IMR-90 (cell line): ENCODE measurements around the gene PIGU. TPM values are rescaled to one million over a fixed set of nuclear protein-coding genes. Genes with fewer than 3 reads are reported as not detected.

Experiments
- ATAC-seq: fragments of 200-7000 bp; cut with Tn5 transposase; 2 replicates; pipeline ENCODE4 v1.9.1; 2020; ENCODE audit warnings: low read depth, mild to moderate bottlenecking, moderate library complexity
- BruUV-seq: library from RNA; stranded (reverse); fragments of 400-500 nt; replicated peaks from 2 replicates; lab custom pipeline; 2021; lab: Mats Ljungman, UMichigan
- CTCF ChIA-PET: fragments of 300-600 bp; formaldehyde crosslinking; extraction: SDS; loops from one replicate; lab custom pipeline; 2021; ENCODE audit warnings: antibody characterized with exemption; lab: Yijun Ruan, JAX
- POLR2A ChIA-PET: fragments of 300-600 bp; sonication (Branson Sonifier 250); formaldehyde crosslinking; loops from one replicate; lab custom pipeline; 2022; ENCODE audit warnings: antibody characterized with exemption; ENCODE audit not compliant: unreplicated experiment; lab: Charles Lee
- DNase-seq: peaks from one replicate; pipeline ENCODE4 v3.0.0; 2013
- H2AFZ ChIP-seq: replicated peaks from 2 replicates; pipeline ENCODE3; 2013; ENCODE audit warnings: low read length, mild to moderate bottlenecking; ENCODE audit not compliant: poor library complexity
- H2AK5ac ChIP-seq: 2 replicates; pipeline ENCODE4 v1.6.1; 2013; ENCODE audit warnings: low read depth, low read length, inconsistent platforms
- H2AK9ac ChIP-seq: replicated peaks from 2 replicates; pipeline ENCODE3; 2013; ENCODE audit warnings: mild to moderate bottlenecking, low read depth, low read length, moderate library complexity; ENCODE audit not compliant: poor library complexity
- H2BK120ac ChIP-seq: 2 replicates; pipeline ENCODE4 v1.6.1; 2013; ENCODE audit warnings: low read depth, low read length, inconsistent platforms
- H2BK15ac ChIP-seq: 3 replicates; pipeline ENCODE4 v1.6.1; 2013; ENCODE audit warnings: low read depth, low read length, inconsistent platforms
- H2BK20ac ChIP-seq: 2 replicates; pipeline ENCODE4 v1.6.1; 2013; ENCODE audit warnings: low read depth, mild to moderate bottlenecking, inconsistent platforms, low read length, moderate library complexity
- H2BK5ac ChIP-seq: 2 replicates; pipeline ENCODE4 v1.6.1; 2013; ENCODE audit warnings: mild to moderate bottlenecking, low read depth, low read length, inconsistent platforms; ENCODE audit not compliant: poor library complexity, severe bottlenecking
- H3K14ac ChIP-seq: replicated peaks from 2 replicates; pipeline ENCODE4 v1.6.1; 2013; ENCODE audit warnings: low read depth, low read length, inconsistent platforms
- H3K18ac ChIP-seq: 2 replicates; pipeline ENCODE4 v1.6.1; 2013; ENCODE audit warnings: low read depth, low read length, control low read depth
- H3K23ac ChIP-seq: 2 replicates; pipeline ENCODE4 v1.6.1; 2013; ENCODE audit warnings: low read depth, low read length, inconsistent platforms
- H3K27ac ChIP-seq: 2 replicates; pipeline ENCODE4 v1.5.1; 2013; ENCODE audit warnings: mild to moderate bottlenecking, control low read depth, low read length; ENCODE audit not compliant: insufficient read depth
- H3K27me3 ChIP-seq: 2 replicates; pipeline ENCODE4 v1.6.1; 2013; ENCODE audit warnings: low read length; ENCODE audit not compliant: control insufficient read depth, insufficient read depth
- H3K36me3 ChIP-seq: 2 replicates; pipeline ENCODE4 v1.6.1; 2013; ENCODE audit warnings: low read length, mixed read lengths; ENCODE audit not compliant: control insufficient read depth, insufficient read depth
- H3K4ac ChIP-seq: 2 replicates; pipeline ENCODE4 v1.6.1; 2013; ENCODE audit warnings: low read depth, low read length, inconsistent platforms
- H3K4me1 ChIP-seq: 2 replicates; pipeline ENCODE4 v1.6.1; 2013; ENCODE audit warnings: low read length, mixed read lengths; ENCODE audit not compliant: control insufficient read depth, insufficient read depth
- H3K4me2 ChIP-seq: 2 replicates; pipeline ENCODE4 v1.6.1; 2013; ENCODE audit warnings: low read depth, mild to moderate bottlenecking, control low read depth, low read length, moderate library complexity
- H3K4me3 ChIP-seq: 2 replicates; pipeline ENCODE4 v1.5.1; 2013; ENCODE audit warnings: low read depth, mild to moderate bottlenecking, control low read depth, low read length, moderate library complexity; ENCODE audit not compliant: insufficient read depth
- H3K56ac ChIP-seq: 2 replicates; pipeline ENCODE4 v1.6.1; 2013; ENCODE audit warnings: low read length, inconsistent platforms; ENCODE audit not compliant: insufficient read depth; ENCODE audit errors: extremely low read depth
- H3K79me1 ChIP-seq, 2 experiments: 2 replicates each; pipeline ENCODE4 v1.6.1; 2013; ENCODE audit warnings: low read length in 2 of 2, inconsistent platforms in 1 of 2, low read depth in 1 of 2
- H3K9ac ChIP-seq: 2 replicates; pipeline ENCODE4 v1.6.1; 2013; ENCODE audit warnings: low read depth, low read length, control low read depth
- H3K9me1 ChIP-seq: 2 replicates; pipeline ENCODE4 v1.6.1; 2013; ENCODE audit warnings: low read length, inconsistent platforms; ENCODE audit not compliant: insufficient read depth
- H3K9me3 ChIP-seq: 2 replicates; pipeline ENCODE4 v1.6.1; 2013; ENCODE audit warnings: low read length; ENCODE audit not compliant: control insufficient read depth, insufficient read depth
- H4K20me1 ChIP-seq: 2 replicates; pipeline ENCODE4 v1.6.1; 2013; ENCODE audit warnings: low read length, inconsistent platforms; ENCODE audit not compliant: insufficient read depth
- H4K5ac ChIP-seq: 2 replicates; pipeline ENCODE4 v1.6.1; 2013; ENCODE audit warnings: mild to moderate bottlenecking, low read depth, low read length, control low read depth
- H4K8ac ChIP-seq, 2 experiments: 2 replicates each; pipeline ENCODE4 v1.6.1; 2013; ENCODE audit warnings: low read depth in 2 of 2, low read length in 2 of 2, control low read depth in 1 of 2, inconsistent platforms in 1 of 2
- H4K91ac ChIP-seq: 2 replicates; pipeline ENCODE4 v1.6.1; 2013; ENCODE audit warnings: low read depth, low read length, inconsistent platforms; ENCODE audit not compliant: insufficient read depth
- CEBPB ChIP-seq: IDR thresholded peaks from 2 replicates; pipeline ENCODE4 v1.6.1; 2012; ENCODE audit warnings: low read depth, low read length, improper control_type of control experiment
- CHD1 ChIP-seq: IDR thresholded peaks from 2 replicates; pipeline ENCODE4 v1.6.1; 2012; ENCODE audit warnings: low read depth, low read length, improper control_type of control experiment
- FOS ChIP-seq: fragments of 150-350 bp; IDR thresholded peaks from 2 replicates; pipeline ENCODE4 v1.6.1; 2016; ENCODE audit warnings: low read depth, low read length
- MAFK ChIP-seq: IDR thresholded peaks from 2 replicates; pipeline ENCODE4 v1.6.1; 2012; ENCODE audit warnings: low read depth, low read length, improper control_type of control experiment
- MAZ ChIP-seq: IDR thresholded peaks from 2 replicates; pipeline ENCODE4 v1.6.1; 2012; ENCODE audit warnings: low read depth, mild to moderate bottlenecking, low read length, improper control_type of control experiment, moderate library complexity, borderline replicate concordance
- MXI1 ChIP-seq: IDR thresholded peaks from 2 replicates; pipeline ENCODE4 v1.6.1; 2012; ENCODE audit warnings: low read depth, mild to moderate bottlenecking, low read length, moderate library complexity, borderline replicate concordance
- NFE2L2 ChIP-seq: fragments of 150-350 bp; IDR thresholded peaks from 2 replicates; pipeline ENCODE4 v1.6.1; 2016; ENCODE audit warnings: low read depth, mild to moderate bottlenecking, low read length
- POLR2A ChIP-seq: IDR thresholded peaks from 2 replicates; pipeline ENCODE4 v1.6.1; 2012; ENCODE audit warnings: mild to moderate bottlenecking, low read depth, low read length
- RAD21 ChIP-seq: IDR thresholded peaks from 2 replicates; pipeline ENCODE4 v1.6.1; 2012; ENCODE audit warnings: low read length, improper control_type of control experiment
- RCOR1 ChIP-seq: IDR thresholded peaks from 2 replicates; pipeline ENCODE4 v1.6.1; 2012; ENCODE audit warnings: mild to moderate bottlenecking, low read length, improper control_type of control experiment; ENCODE audit not compliant: insufficient replicate concordance
- RFX5 ChIP-seq: IDR thresholded peaks from 2 replicates; pipeline ENCODE4 v1.8.0; 2012; ENCODE audit warnings: low read depth, mild to moderate bottlenecking, low read length, moderate library complexity
- SMC3 ChIP-seq: fragments of 150-350 bp; IDR thresholded peaks from 2 replicates; pipeline ENCODE4 v1.6.1; 2016; ENCODE audit warnings: low read depth, mild to moderate bottlenecking, antibody characterized with exemption, low read length, moderate library complexity
- WGBS, 2 experiments: methylation state at CpG; one replicate each; pipeline versions ENCODE4 v1.1.5 to v1.1.7; 2013; ENCODE audit warnings: missing lambda C conversion rate in 2 of 2; ENCODE audit not compliant: insufficient read length in 1 of 2; ENCODE audit errors: extremely low coverage in 2 of 2; 5-methylcytosine and 5-hydroxymethylcytosine counted together
- dilution Hi-C: fragments of 300-500 bp; cut with HindIII; formaldehyde crosslinking; loops from one replicate; pipeline ENCODE4 v1.14.3; 2018; ENCODE audit warnings: low sequenced_read_pairs; ENCODE audit not compliant: unreplicated experiment
- in situ Hi-C: fragments of 300-500 bp; cut with MboI; formaldehyde crosslinking; loops from 3 replicates; pipeline ENCODE4 v1.14.3; 2019; ENCODE audit warnings: low sequenced_read_pairs, inconsistent platforms, mixed read lengths
- intact Hi-C: fragments of 100-400 bp; cut with micrococcal nuclease; formaldehyde crosslinking; loops from 2 replicates; pipeline ENCODE4 v1.10.0; 2022
- polyA plus RNA-seq, 3 experiments: library from polyadenylated mRNA; depleted of rRNA; stranded (reverse); fragments of >200 nt; gene quantifications; 2 replicates each; pipeline ENCODE4 v1.2.3, GENCODE V29; 2012; ENCODE audit warnings: low replicate concordance in 1 of 3
- total RNA-seq: library from RNA; depleted of rRNA; stranded (reverse); fragments of >200 nt; gene quantifications from 2 replicates; pipeline ENCODE4 v1.2.3, GENCODE V29; 2012
- TF ChIP-seq, protein P1 (sequence below): fragments of 150-350 bp; IDR thresholded peaks from 2 replicates; pipeline ENCODE4 v1.6.1; 2017; ENCODE audit warnings: mild to moderate bottlenecking, antibody characterized with exemption, low read length, low read depth
- TF ChIP-seq, protein P2 (sequence below): conservative IDR thresholded peaks from 2 replicates; pipeline ENCODE4 v1.5.1; 2012; ENCODE audit warnings: mild to moderate bottlenecking, low read depth, low read length, improper control_type of control experiment
- TF ChIP-seq, protein P3 (sequence below): fragments of 150-350 bp; IDR thresholded peaks from 2 replicates; pipeline ENCODE4 v1.6.1; 2016; ENCODE audit warnings: low read depth, mild to moderate bottlenecking, low read length, moderate library complexity, borderline replicate concordance

The PIGU gene
- total and polyA plus RNA-seq, 2 of the 4 experiments (the other 2 are of a cell fraction), result 11.1 to 31.1 TPM

DNA sequence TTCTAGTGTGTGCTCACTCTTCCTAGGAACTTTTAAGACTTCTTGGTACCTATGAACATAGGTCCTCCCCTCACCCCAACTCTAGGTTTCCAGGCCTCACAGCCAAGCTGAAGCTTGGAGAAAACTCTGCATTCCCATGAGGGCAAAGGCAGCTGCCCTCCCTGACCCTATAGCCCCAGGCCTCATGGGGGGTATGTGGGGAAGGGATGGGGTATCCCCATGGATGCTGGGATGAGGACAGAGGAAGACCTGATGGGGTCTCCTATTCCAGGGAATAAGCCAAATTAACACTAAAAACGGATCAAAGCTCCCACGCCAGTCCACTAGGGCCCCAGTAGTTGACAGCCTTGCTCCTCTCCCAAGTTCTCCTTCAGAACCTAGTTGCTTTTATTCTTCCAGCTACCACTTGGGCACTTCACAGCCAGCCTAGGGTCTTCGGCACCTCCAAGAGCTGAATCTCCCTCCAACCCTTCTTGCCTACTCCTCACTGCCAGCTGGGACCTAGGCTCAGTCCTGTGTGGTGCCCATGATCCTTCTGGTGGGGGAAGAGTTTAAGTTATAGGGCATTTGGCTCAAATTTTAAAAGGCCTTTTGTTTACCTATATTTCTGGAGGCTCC lies 35.0 kb upstream of the PIGU start:
- H3K4me3 ChIP-seq, result no peak overlapping the region
- H3K4ac ChIP-seq, result 0 out of 2 replicates have a peak overlapping the region, but pooled peaks have one; percentile 12
- H2AK9ac ChIP-seq, result peak overlapping the region; percentile 26
- no CpG with 5 or more reads among the region's 3 CpGs for WGBS, 2 experiments
- no peaks in the 10 kb centered on the region for H3K27me3 ChIP-seq
- H4K20me1 ChIP-seq, result peaks cover 24% of the 10 kb centered on the region; the same call in 1 of the 2 replicates
- no peak for ATAC-seq
- no peak overlapping the region for H3K4me2 ChIP-seq
- H2BK120ac ChIP-seq, result 0 out of 2 replicates have a peak overlapping the region, but pooled peaks have one; percentile 10
- ChIA-PET CTCF (no interaction called here), POLR2A (no interaction called here)
- H2BK20ac ChIP-seq, result no peak overlapping the region
- BruUV-seq, result no TSS peak
- no peak overlapping the region for H3K14ac ChIP-seq
- peaks cover 30% of the 10 kb centered on the region for H3K9me1 ChIP-seq
- 0 out of 2 replicates have a peak overlapping the region, but pooled peaks have one; percentile 29 for H3K23ac ChIP-seq
- H2BK15ac ChIP-seq, result no peak overlapping the region
- H3K4me1 ChIP-seq, result peaks cover 18% of the 10 kb centered on the region
- H2AFZ ChIP-seq, result no peak overlapping the region
- H3K36me3 ChIP-seq, result peaks cover 25% of the 10 kb centered on the region
- no peak overlapping the region for H3K9ac ChIP-seq
- dilution Hi-C loops (no loop called here), in situ Hi-C loops (loop anchor here (10.0 kb wide), 1 partner anchor 407 kb away; the partner anchor contains the start of gene AHCY), intact Hi-C loops (no loop called here)
- H4K8ac ChIP-seq, result no peak overlapping the region
- no peak for DNase-seq
- H3K56ac ChIP-seq, result no peak overlapping the region
- H2BK5ac ChIP-seq, result no peak overlapping the region
- H4K5ac ChIP-seq, result no peak overlapping the region
- H2AK5ac ChIP-seq, result peak overlapping the region; percentile 7; the same call in 1 of the 2 replicates
- H3K79me1 ChIP-seq, result peaks cover 0 to 54% of the 10 kb centered on the region in 2 experiments; a peak in 2 of 4 replicates
- no peak overlapping the region for H4K91ac ChIP-seq
- no peak overlapping the region for H3K27ac ChIP-seq
- H3K9me3 ChIP-seq, result no peaks in the 10 kb centered on the region
- no peak overlapping the region for H3K18ac ChIP-seq
- TF ChIP-seq, protein P1, sequence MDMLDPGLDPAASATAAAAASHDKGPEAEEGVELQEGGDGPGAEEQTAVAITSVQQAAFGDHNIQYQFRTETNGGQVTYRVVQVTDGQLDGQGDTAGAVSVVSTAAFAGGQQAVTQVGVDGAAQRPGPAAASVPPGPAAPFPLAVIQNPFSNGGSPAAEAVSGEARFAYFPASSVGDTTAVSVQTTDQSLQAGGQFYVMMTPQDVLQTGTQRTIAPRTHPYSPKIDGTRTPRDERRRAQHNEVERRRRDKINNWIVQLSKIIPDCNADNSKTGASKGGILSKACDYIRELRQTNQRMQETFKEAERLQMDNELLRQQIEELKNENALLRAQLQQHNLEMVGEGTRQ, result no peak
- TF ChIP-seq POLR2A (no peak), FOS (no peak), RCOR1 (no peak), NFE2L2 (no peak), RFX5 (no peak), MXI1 (no peak), SMC3 (no peak), MAFK (no peak), RAD21 (no peak), CEBPB (no peak), CHD1 (no peak), MAZ (no peak)
- TF ChIP-seq, protein P2, sequence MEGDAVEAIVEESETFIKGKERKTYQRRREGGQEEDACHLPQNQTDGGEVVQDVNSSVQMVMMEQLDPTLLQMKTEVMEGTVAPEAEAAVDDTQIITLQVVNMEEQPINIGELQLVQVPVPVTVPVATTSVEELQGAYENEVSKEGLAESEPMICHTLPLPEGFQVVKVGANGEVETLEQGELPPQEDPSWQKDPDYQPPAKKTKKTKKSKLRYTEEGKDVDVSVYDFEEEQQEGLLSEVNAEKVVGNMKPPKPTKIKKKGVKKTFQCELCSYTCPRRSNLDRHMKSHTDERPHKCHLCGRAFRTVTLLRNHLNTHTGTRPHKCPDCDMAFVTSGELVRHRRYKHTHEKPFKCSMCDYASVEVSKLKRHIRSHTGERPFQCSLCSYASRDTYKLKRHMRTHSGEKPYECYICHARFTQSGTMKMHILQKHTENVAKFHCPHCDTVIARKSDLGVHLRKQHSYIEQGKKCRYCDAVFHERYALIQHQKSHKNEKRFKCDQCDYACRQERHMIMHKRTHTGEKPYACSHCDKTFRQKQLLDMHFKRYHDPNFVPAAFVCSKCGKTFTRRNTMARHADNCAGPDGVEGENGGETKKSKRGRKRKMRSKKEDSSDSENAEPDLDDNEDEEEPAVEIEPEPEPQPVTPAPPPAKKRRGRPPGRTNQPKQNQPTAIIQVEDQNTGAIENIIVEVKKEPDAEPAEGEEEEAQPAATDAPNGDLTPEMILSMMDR, result no peak
- TF ChIP-seq, protein P3, sequence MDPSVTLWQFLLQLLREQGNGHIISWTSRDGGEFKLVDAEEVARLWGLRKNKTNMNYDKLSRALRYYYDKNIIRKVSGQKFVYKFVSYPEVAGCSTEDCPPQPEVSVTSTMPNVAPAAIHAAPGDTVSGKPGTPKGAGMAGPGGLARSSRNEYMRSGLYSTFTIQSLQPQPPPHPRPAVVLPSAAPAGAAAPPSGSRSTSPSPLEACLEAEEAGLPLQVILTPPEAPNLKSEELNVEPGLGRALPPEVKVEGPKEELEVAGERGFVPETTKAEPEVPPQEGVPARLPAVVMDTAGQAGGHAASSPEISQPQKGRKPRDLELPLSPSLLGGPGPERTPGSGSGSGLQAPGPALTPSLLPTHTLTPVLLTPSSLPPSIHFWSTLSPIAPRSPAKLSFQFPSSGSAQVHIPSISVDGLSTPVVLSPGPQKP, result no peak
